HG03108 (cell line): Measurements from ENCODE around the gene FHL5.
"Not testable (repeated sequence)": the region's sequence is repeated elsewhere in the genome, so short reads cannot be mapped to it uniquely, and the experiment has no call there.

Experiments
- ATAC-seq: cut with Tn5 transposase; IDR thresholded peaks from one replicate; pipeline ENCODE4 v1.9.1; 2021; ENCODE audit warnings: moderate library complexity; ENCODE audit not compliant: unreplicated experiment

Gene FHL5

DNA sequence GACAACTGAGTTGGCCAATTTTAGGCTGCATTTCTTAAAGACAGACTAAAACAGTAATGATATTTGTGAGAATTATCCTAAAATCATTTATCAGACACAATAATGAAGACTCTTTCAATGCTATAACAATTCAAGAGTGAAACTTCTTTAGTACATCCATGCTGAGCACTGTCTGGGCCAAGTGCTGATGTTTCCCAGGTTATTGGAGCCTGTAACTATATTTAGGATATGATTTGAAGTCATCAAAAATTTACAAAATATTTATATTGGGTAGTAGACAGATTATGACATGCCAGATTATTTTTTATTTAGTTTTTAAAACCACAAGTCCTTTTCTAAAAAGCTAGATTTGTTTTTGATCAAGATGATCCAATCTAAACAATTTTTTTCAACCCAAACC, 45.1 kb downstream of the FHL5 start:
- no peak for ATAC-seq

DNA sequence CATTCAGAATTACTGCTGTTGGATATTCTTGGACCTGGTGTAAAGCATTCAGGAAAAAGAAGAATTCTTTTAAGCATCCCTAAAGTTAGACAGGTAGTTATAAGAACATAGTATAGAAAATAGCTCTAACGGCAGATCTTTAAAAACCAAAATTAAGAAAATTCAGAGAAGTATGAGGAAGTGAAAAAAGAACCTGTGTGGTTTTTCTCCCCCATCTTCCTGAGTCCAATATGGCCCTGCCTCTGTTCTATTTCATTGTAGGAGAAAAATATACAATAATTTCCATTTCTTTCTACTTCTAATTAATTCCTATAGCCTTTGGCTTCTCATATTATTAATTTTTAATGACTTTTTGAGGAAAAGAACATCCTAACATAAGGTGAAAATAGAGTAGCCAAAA, 47.1 kb downstream of the FHL5 start:
- ATAC-seq, result peak; percentile 56

DNA sequence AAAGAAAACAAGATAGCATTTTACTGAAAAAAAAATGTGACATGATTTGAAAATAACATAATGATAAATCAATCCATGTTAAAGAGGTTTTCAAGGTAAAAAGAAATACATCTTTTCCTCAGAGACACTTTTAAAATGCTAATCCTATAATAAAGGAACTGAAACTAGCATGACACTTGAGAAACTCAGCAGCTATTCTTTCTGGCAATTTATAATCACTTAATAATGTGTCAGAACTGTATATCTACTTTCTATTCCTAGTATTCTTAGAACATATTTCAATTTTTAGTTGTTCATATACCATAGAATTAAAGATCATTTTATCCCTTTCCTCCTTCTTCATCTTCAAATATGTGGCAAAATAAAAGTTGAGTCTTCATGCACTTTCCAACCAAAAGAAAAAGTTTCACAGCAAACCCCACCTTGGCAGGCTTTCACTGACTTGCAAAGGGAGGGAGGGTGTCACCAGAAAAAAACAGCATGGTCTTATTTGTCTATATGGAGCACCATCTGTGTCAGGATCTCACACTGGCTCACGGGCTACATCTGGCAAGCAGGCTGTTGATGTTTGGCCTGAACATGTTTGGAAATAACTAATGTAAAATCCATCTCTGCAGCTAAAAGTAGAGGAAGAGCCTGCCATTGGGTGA, 48.5 kb downstream of the FHL5 start:
- ATAC-seq, result peak; percentile 66

DNA sequence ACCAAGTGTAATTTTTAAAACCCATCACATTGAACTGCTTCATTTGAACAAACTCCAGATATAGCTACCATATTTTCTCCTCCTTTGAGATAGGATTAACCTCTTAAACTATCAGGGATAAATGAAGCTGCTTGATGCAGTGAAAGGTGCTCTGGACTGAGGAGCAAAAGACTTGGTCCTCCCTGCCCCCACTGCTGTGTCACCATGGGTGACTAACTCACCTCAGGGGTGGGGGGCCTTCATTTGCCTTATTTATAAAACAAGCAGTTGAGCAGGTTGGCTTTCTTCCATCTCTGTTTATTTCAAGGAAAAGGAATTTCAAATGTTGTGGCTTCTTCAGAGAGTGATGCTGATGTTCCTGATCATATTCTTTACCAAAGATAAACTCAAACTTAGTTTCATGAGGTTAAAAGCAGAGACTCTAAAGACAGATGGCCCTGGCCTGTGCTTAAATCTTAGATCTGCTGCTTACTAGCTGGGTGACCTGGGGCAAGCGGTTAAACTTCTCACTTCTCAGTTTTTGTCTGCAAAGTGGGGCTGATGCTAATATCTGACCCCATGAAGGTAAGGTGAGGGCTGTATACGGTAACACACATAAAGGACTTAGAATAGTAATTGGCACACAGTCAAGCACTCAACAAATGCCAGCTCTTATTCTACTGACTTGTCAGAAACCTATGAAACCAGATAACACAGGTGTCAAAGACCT, 50.5 kb downstream of the FHL5 start:
- ATAC-seq, result peak; percentile 31

DNA sequence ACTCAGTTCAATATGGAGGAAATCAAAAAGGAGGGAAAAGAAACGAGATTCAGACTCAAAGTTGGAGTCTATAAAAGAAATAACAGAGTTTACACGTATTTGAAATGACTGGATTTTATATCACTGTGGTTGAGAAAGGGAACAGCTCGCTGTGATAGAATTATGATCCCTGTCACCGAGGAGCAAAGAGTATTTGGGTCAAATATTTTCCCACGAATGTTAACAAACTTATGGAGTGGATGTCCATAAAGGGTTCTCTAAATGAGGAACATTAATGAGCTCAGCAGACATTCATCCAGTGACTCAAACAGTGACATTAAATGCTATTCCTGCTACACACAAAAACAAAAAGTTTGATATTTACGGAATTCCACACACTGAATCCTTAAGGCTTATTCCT, 57.9 kb downstream of the FHL5 start:
- ATAC-seq, result no peak

DNA sequence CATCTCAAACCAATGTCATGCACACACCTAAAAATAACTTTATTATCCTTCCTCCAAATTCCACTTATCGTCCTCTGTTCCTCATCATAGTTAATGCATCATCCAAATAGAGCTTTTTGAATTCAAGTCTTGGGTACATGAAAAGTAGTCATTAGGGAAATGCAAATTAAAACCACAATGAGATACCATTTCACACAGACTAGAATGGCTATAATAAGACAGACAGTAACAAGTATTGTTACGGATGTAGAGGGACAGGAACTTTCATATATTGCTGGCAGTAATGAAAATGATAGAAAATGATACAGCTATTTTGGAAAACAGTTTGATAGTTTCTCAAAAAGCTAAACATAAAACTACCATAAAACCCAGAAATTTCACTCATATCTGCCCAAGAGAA, 59.1 kb downstream of the FHL5 start:
- ATAC-seq, result no peak

DNA sequence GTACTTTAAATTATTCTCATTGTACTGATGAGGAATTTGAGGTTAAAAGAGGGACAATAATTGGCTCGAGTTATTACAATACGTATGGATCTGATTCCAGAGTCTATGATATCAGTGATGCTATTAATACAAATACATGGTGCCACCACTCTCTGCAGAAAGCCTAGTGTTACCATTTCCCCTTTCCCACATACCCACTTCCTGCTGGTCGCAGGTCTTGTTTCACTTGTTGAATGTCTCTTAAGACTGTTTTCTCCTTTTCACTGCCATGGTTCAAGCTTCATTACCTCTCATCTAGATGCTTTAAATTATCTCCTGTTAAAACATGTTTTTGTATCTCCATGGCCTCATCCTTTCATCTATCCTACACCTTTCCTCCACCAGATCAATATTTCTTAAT, 62.0 kb downstream of the FHL5 start:
- no peak for ATAC-seq

DNA sequence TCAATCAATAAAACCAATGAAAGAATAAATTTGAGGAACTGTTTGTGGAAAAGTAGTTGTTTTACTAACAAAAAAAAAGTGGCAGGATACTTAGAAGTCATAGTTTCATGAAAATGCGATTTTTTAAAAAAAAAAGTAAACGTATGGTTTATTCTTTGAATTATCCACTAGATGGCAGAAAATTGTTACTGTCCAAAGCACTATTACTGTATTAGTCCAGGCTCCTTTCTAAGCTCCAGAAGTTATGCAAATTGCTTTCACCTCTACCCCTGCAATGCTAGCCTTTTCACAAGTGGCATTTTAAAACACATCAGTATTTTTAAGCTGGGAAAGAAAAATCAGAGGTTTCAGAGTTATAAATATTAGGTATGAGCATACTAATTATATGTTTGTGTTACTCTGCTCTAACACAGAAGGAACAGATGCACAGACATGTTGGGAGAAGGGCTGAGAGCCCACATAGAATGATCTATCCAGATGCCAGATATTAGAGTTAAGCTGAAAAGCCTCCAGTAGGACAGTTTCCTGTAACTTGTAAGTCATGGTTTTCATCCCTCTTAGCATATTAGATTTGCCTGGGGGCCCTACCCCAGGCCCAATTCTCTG, 63.9 kb downstream of the FHL5 start:
- ATAC-seq, result peak; percentile 84

DNA sequence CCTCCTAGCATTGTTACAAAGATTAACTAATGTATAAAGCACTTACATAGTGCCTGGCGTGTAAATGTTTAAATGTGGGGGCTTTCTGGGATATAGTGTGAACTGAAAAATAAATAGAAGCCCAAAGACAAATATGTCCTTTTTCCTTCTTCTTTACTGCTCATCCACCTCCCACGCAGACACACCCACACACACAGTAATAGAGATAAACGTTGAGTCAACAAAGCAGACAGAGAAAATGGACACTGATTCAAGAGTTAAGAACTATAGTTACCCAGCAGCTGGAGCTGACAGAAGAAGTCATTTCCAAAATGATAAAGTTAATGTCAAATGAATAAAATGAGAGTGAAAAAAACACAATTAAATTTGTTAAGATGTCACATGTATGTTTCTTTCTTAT, 68.3 kb downstream of the FHL5 start:
- no peak for ATAC-seq

DNA sequence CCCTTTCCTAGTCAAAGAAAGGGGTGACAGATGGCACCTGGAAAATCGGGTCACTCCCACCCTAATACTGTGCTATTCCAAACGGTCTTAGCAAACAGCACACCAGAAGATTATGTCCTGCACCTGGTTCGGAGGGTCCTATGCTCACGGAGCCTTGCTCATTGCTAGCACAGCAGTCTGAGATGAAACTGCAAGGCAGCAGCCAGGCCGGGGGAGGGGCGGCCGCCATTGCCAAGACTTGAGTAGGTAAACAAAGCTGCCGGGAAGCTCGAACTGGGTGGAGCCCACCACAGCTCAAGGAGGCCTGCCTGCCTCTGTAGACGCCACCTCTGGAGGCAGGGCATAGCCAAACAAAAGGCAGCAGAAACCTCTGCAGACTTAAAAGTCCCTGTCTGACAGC, 75.1 kb downstream of the FHL5 start:
- not testable (repeated sequence) for ATAC-seq

DNA sequence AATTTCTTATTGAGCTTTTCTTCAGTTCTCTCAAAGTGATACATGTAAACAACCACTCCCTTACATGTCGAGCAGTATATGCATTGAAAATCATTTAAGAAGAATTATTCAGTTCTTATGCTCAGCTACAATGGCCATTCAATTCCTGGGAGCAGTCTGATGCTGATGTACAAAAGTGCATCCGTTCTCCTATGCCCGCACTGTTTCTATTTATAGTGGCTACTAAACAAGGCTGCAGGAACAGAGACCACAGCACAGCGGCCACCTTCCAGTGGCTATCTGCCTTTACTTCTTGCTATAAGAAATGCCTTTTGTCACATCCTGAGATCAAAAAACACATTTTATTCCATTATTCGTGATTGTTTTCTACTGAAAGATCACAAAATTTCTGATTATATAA, 82.2 kb downstream of the FHL5 start:
- no peak for ATAC-seq

DNA sequence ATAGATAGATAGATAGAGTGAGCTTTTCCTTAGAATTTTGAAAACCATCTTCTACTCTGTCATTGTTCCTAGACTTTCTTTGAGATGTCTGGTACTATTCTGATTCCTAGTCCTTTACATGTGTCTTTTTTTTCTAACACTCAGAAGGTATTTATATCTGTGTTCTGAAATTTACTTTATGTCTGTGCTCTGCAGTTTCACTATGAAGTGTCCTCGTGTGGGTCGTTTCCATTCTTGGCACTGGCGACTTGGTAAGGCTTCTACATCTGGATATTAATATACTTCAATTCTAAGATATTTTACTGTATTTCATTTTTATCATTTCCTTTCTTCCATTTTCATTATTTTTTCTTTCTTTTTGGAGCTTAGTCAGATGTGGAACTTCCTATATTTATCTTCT, 87.0 kb downstream of the FHL5 start:
- ATAC-seq, result peak; percentile 77

DNA sequence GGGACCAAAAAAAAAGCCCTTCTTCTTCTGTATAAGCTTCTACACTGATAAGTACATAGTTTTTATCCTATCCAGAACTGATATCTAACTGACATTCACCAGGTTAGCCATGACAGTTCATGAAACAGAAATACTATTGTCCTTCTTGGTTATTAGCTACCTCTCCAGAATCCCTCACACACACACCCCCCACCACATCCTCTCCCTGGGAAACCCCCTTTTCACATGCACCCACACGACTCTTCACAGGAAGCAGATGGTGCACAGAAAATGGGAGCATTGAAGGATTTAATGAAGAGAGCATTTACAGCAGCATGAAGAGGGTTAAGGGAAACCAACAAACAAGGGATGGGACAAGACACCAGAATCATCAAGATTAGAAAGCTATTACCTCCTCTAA, 88.9 kb downstream of the FHL5 start:
- ATAC-seq, result no peak

DNA sequence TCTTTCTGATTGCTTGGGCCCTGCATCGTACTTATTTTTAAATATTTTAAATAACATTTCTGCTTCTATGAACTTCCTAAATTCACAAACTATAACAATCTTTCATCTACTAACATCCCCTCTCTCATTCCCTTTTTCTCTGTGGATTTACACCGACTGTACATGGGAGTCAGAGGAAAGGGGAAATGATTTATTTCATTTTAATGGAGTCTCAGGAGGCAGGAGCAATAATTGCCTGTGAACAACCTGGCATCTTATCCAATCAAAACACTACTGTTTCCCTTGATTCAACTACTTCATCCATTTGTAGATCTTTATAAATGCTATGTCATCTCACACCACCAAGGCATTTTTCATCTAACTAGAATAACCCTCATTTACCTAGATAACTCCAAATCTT, 89.6 kb downstream of the FHL5 start:
- no peak for ATAC-seq

DNA sequence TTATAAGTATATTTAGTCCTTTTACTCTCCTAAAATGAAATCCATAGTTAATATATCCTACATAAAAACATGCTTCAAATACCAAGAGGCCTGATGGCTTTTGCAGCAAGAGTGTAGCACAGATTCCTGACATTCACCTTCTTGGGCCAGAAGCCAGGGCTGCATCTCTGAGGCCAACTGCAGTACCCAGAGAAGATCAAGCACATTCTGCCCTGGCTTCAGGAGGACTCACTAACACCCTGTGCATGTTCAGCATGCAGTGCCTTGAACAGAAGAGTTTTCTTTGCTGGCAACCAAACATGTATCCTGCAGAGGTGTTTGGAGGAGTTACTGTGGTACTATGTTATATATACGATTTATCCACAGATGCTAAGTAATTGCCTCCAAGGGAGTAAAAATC, 90.3 kb downstream of the FHL5 start:
- ATAC-seq, result no peak

DNA sequence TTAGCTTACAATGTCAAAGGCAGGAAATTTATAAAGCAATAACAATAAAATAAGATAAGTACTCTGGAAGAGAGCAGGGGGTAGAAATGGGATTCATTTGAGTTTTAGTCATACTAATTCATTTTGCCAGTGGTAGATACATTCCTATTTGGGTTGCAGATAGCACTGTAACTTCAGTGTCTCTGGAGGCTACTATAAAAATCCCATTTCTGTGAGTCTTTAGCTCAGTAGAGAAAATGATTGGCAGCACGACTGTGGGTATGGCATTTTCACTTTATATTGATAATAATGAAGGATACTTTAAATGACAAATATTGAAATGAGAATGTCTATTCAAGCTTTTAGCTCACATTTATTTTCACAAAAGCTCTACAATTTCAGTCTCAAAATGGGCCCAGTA, 93.6 kb downstream of the FHL5 start:
- ATAC-seq, result no peak

DNA sequence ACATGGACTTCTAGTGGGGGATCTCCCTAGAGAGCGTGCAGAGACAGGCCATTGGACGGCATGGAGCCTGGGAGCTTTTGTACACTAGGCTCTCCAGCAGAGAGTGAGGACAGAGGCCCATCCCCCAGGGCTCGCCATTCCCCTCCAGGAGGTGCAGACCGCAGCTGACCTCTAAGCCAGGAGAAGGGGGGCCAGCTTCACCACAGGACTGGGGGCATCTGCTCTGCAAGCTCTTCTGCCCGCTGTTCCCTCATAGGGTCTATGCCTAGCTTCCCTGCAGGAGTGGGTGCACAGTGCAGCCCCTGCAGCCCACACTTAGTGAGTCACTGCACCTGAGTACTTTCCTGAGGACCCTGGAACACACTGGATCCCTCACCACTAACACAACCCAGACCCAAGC, 94.4 kb downstream of the FHL5 start:
- no peak for ATAC-seq

DNA sequence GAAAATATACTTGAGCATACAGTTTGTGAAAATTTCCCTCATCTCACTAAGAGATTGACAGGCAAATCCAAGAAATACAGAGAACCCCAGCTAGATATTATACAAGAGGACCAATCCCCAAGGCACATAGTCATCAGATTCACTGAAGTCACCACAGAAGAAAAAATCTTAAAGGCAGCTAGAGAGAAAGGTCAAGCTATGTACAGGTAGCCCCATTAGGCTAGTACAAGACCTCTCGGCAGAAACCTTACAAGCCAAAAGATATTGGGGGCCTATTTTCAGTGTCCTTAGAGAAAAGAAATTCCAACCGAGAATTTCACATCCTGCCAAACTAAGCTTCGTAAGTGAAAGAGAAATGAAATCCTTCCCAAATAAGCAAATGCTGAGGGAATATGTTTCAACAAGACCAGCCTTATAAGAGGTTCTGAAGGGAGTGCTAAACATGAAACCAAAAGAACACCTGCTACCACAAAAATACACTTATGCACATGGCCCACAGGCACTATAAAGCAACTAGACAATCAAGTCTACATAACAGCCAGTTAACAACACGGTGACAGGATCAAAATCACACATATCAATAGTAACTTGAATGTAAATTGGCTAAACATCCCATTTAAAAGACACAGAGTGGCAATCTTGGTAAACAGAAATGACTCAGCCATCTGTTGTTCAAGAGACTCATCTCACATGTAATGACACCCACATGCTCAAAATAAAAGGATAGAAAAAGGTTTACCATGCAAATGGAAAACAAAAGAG, 96.3 kb downstream of the FHL5 start:
- ATAC-seq, result no peak
